GM23338 (cell line): ENCODE data around the gene ULK4. TPM values are rescaled to one million over a fixed set of nuclear protein-coding genes. Genes with fewer than 3 reads are reported as not detected.

Experiments used
- ATAC-seq: fragments of 200-7000 bp; cut with Tn5 transposase; 3 replicates; pipeline ENCODE4 v1.9.1; 2020
- DNase-seq: peaks from one replicate; pipeline ENCODE4 v3.0.0-alpha.2; 2015; ENCODE audit warnings: low spot score
- H2AFZ ChIP-seq: fragments of 200-600 bp; sonication (generic); 2 replicates; pipeline ENCODE4 v1.8.0; 2016; ENCODE audit warnings: antibody characterized with exemption, mild to moderate bottlenecking, moderate library complexity
- H3F3A ChIP-seq: fragments of 200-600 bp; sonication (generic); replicated peaks from 2 replicates; pipeline ENCODE4 v1.8.0; 2017; ENCODE audit warnings: antibody characterized with exemption, mixed run types, low read depth
- H3K27ac ChIP-seq: fragments of 200-600 bp; sonication (generic); 2 replicates; pipeline ENCODE4 v1.6.1; 2016; ENCODE audit warnings: low read depth
- H3K27me3 ChIP-seq: fragments of 200-600 bp; sonication (generic); 2 replicates; pipeline ENCODE4 v1.8.0; 2016; ENCODE audit warnings: mild to moderate bottlenecking, mixed run types, moderate library complexity; ENCODE audit not compliant: insufficient read depth
- H3K36me3 ChIP-seq: fragments of 200-600 bp; sonication (generic); 2 replicates; pipeline ENCODE4 v1.8.0; 2016; ENCODE audit warnings: mild to moderate bottlenecking; ENCODE audit not compliant: insufficient read depth
- H3K4me1 ChIP-seq: fragments of 200-600 bp; sonication (generic); 2 replicates; pipeline ENCODE4 v1.8.0; 2016; ENCODE audit warnings: mild to moderate bottlenecking, moderate library complexity; ENCODE audit not compliant: insufficient read depth
- H3K4me2 ChIP-seq: fragments of 200-600 bp; sonication (generic); 2 replicates; pipeline ENCODE4 v1.7.1; 2017; ENCODE audit warnings: mixed run types
- H3K4me3 ChIP-seq: fragments of 200-600 bp; sonication (generic); 2 replicates; pipeline ENCODE4 v1.6.1; 2016; ENCODE audit warnings: mixed run types
- H3K79me2 ChIP-seq: fragments of 200-600 bp; sonication (generic); replicated peaks from 2 replicates; pipeline ENCODE4 v1.8.0; 2017; ENCODE audit warnings: mild to moderate bottlenecking; ENCODE audit not compliant: insufficient read depth
- H3K9me2 ChIP-seq: fragments of 200-600 bp; sonication (generic); 2 replicates; pipeline ENCODE4 v1.8.0; 2017; ENCODE audit not compliant: insufficient read depth
- H4K20me1 ChIP-seq: fragments of 200-600 bp; sonication (generic); replicated peaks from 2 replicates; pipeline ENCODE4 v1.8.0; 2017; ENCODE audit warnings: mild to moderate bottlenecking; ENCODE audit not compliant: insufficient read depth
- H3K27ac Mint-ChIP-seq: 2 replicates; pipeline ENCODE4 v1.8.0; 2020; ENCODE audit warnings: inconsistent platforms, mild to moderate bottlenecking, moderate library complexity, mixed read lengths
- H3K27me3 Mint-ChIP-seq: 3 replicates; pipeline ENCODE4 v1.8.0; 2022; ENCODE audit warnings: low read depth, mild to moderate bottlenecking, moderate library complexity, mixed read lengths, inconsistent platforms; ENCODE audit not compliant: insufficient read depth, poor library complexity
- H3K36me3 Mint-ChIP-seq: 3 replicates; pipeline ENCODE4 v1.8.0; 2021; ENCODE audit warnings: low read depth, mild to moderate bottlenecking, inconsistent platforms, moderate library complexity, mixed read lengths
- H3K4me1 Mint-ChIP-seq: 3 replicates; pipeline ENCODE4 v1.8.0; 2020; ENCODE audit warnings: mild to moderate bottlenecking, inconsistent platforms, mixed read lengths
- H3K4me3 Mint-ChIP-seq: 3 replicates; pipeline ENCODE4 v1.8.0; 2021; ENCODE audit warnings: moderate library complexity, mild to moderate bottlenecking, inconsistent platforms, mixed read lengths
- H3K9me3 Mint-ChIP-seq: 3 replicates; pipeline ENCODE4 v1.8.0; 2020; ENCODE audit warnings: moderate library complexity, mild to moderate bottlenecking, inconsistent platforms, mixed read lengths
- CREB1 ChIP-seq: fragments of 250-450 bp; sonication (Bioruptor Pico); IDR thresholded peaks from 2 replicates; pipeline ENCODE4 v1.5.0; 2020; ENCODE audit warnings: low read depth, mild to moderate bottlenecking, moderate library complexity
- ETS1 ChIP-seq: IDR thresholded peaks from 2 replicates; pipeline ENCODE4 v1.6.1; 2016; ENCODE audit warnings: antibody characterized with exemption
- EZH2 ChIP-seq: fragments of 200-600 bp; sonication (generic); IDR thresholded peaks from one replicate; pipeline ENCODE4 v1.8.0; 2017; ENCODE audit warnings: antibody characterized with exemption, mild to moderate bottlenecking, low read depth; ENCODE audit not compliant: unreplicated experiment
- EZH2phosphoT487 ChIP-seq: fragments of 200-600 bp; sonication (generic); IDR thresholded peaks from one replicate; pipeline ENCODE4 v1.8.1; 2018; ENCODE audit warnings: antibody characterized with exemption; ENCODE audit not compliant: unreplicated experiment
- JUNB ChIP-seq: IDR thresholded peaks from one replicate; pipeline ENCODE4 v1.6.1; 2016; ENCODE audit warnings: antibody characterized with exemption; ENCODE audit not compliant: unreplicated experiment
- NANOG ChIP-seq: IDR thresholded peaks from 2 replicates; pipeline ENCODE4 v1.6.1; 2016; ENCODE audit warnings: antibody characterized with exemption, borderline replicate concordance
- POLR2AphosphoS5 ChIP-seq: IDR thresholded peaks from 2 replicates; pipeline ENCODE4 v1.6.1; 2016; ENCODE audit warnings: antibody characterized with exemption, low read depth
- STAT1 ChIP-seq: IDR thresholded peaks from one replicate; pipeline ENCODE4 v1.6.1; 2016; ENCODE audit warnings: antibody characterized with exemption; ENCODE audit not compliant: unreplicated experiment
- ZNF114 ChIP-seq: fragments of 250-450 bp; sonication (Bioruptor Pico); IDR thresholded peaks from 2 replicates; pipeline ENCODE4 v1.5.0; 2020; ENCODE audit warnings: mild to moderate bottlenecking, moderate library complexity
- ZNF331 ChIP-seq: fragments of 250-450 bp; sonication (Bioruptor Pico); IDR thresholded peaks from 2 replicates; pipeline ENCODE4 v1.5.0; 2020; ENCODE audit warnings: low read depth, mild to moderate bottlenecking, moderate library complexity
- polyA plus RNA-seq: library from polyadenylated mRNA; unstranded; fragments of >200 nt; fragmentation: Nextera tagmentation; extraction: Ambion mirVana; gene quantifications from 2 replicates; pipeline ENCODE4 v1.2.1, GENCODE V29; 2016
- total RNA-seq: library from RNA; depleted of rRNA; stranded (reverse); fragments of >200 nt; shearing (Covaris generic); gene quantifications from 2 replicates; pipeline ENCODE4 v1.2.3, GENCODE V29; 2014
- TF ChIP-seq, protein P1 (sequence below), 2 experiments: fragments of 200-600 bp in 1 of 2; sonication (generic) in 1 of 2; conservative IDR thresholded peaks; 2 replicates each; pipeline versions ENCODE4 v1.5.1 to v1.6.1; 2016 to 2017; ENCODE audit warnings: antibody characterized with exemption in 2 of 2, low read depth in 2 of 2, mild to moderate bottlenecking in 2 of 2, moderate library complexity in 1 of 2

ULK4 gene
- total and polyA plus RNA-seq, 2 experiments from 2014 or later, result 20.8 to 41.4 TPM

DNA sequence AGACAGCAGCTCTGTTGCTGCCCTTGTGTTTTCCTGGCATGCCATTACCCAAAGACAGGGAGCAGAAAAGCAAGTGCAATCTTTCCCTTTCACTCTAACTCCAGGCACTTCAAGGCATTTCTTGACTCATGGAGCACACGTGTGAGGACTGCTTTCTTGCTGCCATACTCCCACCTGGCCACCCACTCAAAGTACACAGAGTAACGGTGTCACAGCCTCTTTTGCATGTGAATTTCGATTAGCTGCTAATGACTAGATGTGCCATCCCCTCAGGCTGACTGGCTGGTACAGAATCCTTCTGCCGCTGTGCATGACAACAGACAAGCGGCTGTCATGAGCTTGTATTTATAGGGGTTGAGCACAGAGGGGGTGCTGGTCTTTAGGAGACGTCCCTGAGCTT lies 382.0 kb downstream of the ULK4 start:
- peaks cover 5% of the 10 kb centered on the region; the same call in 2 of the 3 replicates for H3K36me3 Mint-ChIP-seq
- Histone ChIP-seq H3K4me1 (peaks cover 47% of the 10 kb centered on the region), H2AFZ (no peak overlapping the region), H3F3A (no peaks in the 10 kb centered on the region), H4K20me1 (no peaks in the 10 kb centered on the region), H3K9me2 (no peaks in the 10 kb centered on the region; the same call in 1 of the 2 replicates), H3K36me3 (no peaks in the 10 kb centered on the region), H3K27me3 (no peaks in the 10 kb centered on the region), H3K27ac (no peak overlapping the region), H3K4me3 (no peak overlapping the region), H3K79me2 (no peaks in the 10 kb centered on the region), H3K4me2 (no peak overlapping the region; the same call in 1 of the 2 replicates)
- peaks cover 8% of the 10 kb centered on the region for H3K27me3 Mint-ChIP-seq
- H3K9me3 Mint-ChIP-seq, result no peaks in the 10 kb centered on the region
- TF ChIP-seq ETS1, result no peak
- no peak for TF ChIP-seq ZNF331 (CRISPR knock-in tag)
- TF ChIP-seq CREB1, result no peak
- TF ChIP-seq EZH2, result no peak
- TF ChIP-seq, protein P1, sequence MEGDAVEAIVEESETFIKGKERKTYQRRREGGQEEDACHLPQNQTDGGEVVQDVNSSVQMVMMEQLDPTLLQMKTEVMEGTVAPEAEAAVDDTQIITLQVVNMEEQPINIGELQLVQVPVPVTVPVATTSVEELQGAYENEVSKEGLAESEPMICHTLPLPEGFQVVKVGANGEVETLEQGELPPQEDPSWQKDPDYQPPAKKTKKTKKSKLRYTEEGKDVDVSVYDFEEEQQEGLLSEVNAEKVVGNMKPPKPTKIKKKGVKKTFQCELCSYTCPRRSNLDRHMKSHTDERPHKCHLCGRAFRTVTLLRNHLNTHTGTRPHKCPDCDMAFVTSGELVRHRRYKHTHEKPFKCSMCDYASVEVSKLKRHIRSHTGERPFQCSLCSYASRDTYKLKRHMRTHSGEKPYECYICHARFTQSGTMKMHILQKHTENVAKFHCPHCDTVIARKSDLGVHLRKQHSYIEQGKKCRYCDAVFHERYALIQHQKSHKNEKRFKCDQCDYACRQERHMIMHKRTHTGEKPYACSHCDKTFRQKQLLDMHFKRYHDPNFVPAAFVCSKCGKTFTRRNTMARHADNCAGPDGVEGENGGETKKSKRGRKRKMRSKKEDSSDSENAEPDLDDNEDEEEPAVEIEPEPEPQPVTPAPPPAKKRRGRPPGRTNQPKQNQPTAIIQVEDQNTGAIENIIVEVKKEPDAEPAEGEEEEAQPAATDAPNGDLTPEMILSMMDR (conservative IDR thresholded peaks at IDR 0.05; ENCODE audit: low read depth in 2 of 2), result no peak
- no peak for TF ChIP-seq JUNB
- TF ChIP-seq POLR2AphosphoS5, result no peak
- no peak for TF ChIP-seq NANOG
- TF ChIP-seq STAT1, result no peak
- TF ChIP-seq EZH2phosphoT487, result no peak
- no peak for TF ChIP-seq ZNF114 (CRISPR knock-in tag)
- peaks cover 53% of the 10 kb centered on the region for H3K4me1 Mint-ChIP-seq
- ATAC-seq (no peak), DNase-seq (no peak)
- no peak overlapping the region; the same call in 2 of the 3 replicates for H3K4me3 Mint-ChIP-seq
- H3K27ac Mint-ChIP-seq, result peak overlapping the region; percentile 89

- H3K27me3 Mint-ChIP-seq, result peaks cover 8% of the 10 kb centered on the region
- Histone ChIP-seq H3K4me3 (no peak overlapping the region), H2AFZ (no peak overlapping the region), H3K4me1 (peaks cover 47% of the 10 kb centered on the region), H3K79me2 (no peaks in the 10 kb centered on the region), H3K9me2 (no peaks in the 10 kb centered on the region; the same call in 1 of the 2 replicates), H3K27ac (no peak overlapping the region), H4K20me1 (no peaks in the 10 kb centered on the region), H3K27me3 (no peaks in the 10 kb centered on the region), H3F3A (no peaks in the 10 kb centered on the region), H3K4me2 (no peak overlapping the region), H3K36me3 (no peaks in the 10 kb centered on the region)
- DNase-seq (no peak), ATAC-seq (no peak)
- H3K27ac Mint-ChIP-seq, result peak overlapping the region; percentile 51; the same call in 1 of the 2 replicates
- peaks cover 58% of the 10 kb centered on the region for H3K4me1 Mint-ChIP-seq
- H3K4me3 Mint-ChIP-seq, result no peak overlapping the region
- no peaks in the 10 kb centered on the region for H3K9me3 Mint-ChIP-seq
- H3K36me3 Mint-ChIP-seq, result peaks cover 5% of the 10 kb centered on the region; the same call in 2 of the 3 replicates
- TF ChIP-seq, protein P1 (conservative IDR thresholded peaks at IDR 0.05; ENCODE audit: low read depth in 2 of 2), result no peak
- TF ChIP-seq ETS1 (no peak), POLR2AphosphoS5 (no peak), ZNF331 (CRISPR knock-in tag) (no peak), EZH2phosphoT487 (no peak), STAT1 (no peak), ZNF114 (CRISPR knock-in tag) (no peak)
Observed at GRCh38 chr3:41578798-41579197, 383.1 kb downstream of the ULK4 start.
